OCI-LY1 (cell line): Measurements from ENCODE around the gene GRB10.

Experiments
- H2AFZ ChIP-seq: fragments of 200-600 bp; sonication (generic), shearing (Covaris generic); 2 replicates; pipeline ENCODE4 v1.6.0; 2014; ENCODE audit warnings: antibody characterized with exemption, mild to moderate bottlenecking, low read length
- H3F3A ChIP-seq: fragments of 200-600 bp; sonication (generic), shearing (Covaris generic); 2 replicates; pipeline ENCODE4 v1.6.0; 2014; ENCODE audit warnings: mild to moderate bottlenecking, antibody characterized with exemption, low read length, moderate library complexity; ENCODE audit not compliant: insufficient read depth
- H3K27ac ChIP-seq: fragments of 200-600 bp; sonication (generic); 2 replicates; pipeline ENCODE4 v1.5.1; 2014; ENCODE audit warnings: low read length, mixed run types, mild to moderate bottlenecking, low read depth; ENCODE audit not compliant: poor library complexity, severe bottlenecking
- H3K27me3 ChIP-seq: fragments of 200-600 bp; sonication (generic); 2 replicates; pipeline ENCODE4 v1.6.0; 2014; ENCODE audit warnings: antibody characterized with exemption, mild to moderate bottlenecking, low read length, moderate library complexity; ENCODE audit not compliant: insufficient read depth
- H3K36me3 ChIP-seq: fragments of 200-600 bp; sonication (generic); 2 replicates; pipeline ENCODE4 v1.6.1; 2014; ENCODE audit warnings: mild to moderate bottlenecking, antibody characterized with exemption, low read length, moderate library complexity, mixed read lengths; ENCODE audit not compliant: insufficient read depth
- H3K4me1 ChIP-seq: fragments of 200-600 bp; sonication (generic); 2 replicates; pipeline ENCODE4 v1.5.1; 2014; ENCODE audit warnings: mild to moderate bottlenecking, low read length, moderate library complexity; ENCODE audit not compliant: insufficient read depth, severe bottlenecking
- H3K4me2 ChIP-seq: fragments of 200-600 bp; sonication (generic), shearing (Covaris generic); 2 replicates; pipeline ENCODE4 v1.6.1; 2014; ENCODE audit warnings: low read length
- H3K4me3 ChIP-seq: fragments of 200-600 bp; sonication (generic); 2 replicates; pipeline ENCODE4 v1.5.1; 2014; ENCODE audit warnings: low read length, low read depth, mild to moderate bottlenecking, mixed read lengths; ENCODE audit not compliant: poor library complexity, severe bottlenecking
- H3K79me2 ChIP-seq: fragments of 200-600 bp; shearing (Covaris generic); 2 replicates; pipeline ENCODE4 v1.6.1; 2016; ENCODE audit warnings: mixed run types, low read length, mixed read lengths; ENCODE audit not compliant: insufficient read depth
- H3K9ac ChIP-seq: fragments of 200-600 bp; sonication (generic), shearing (Covaris generic); 2 replicates; pipeline ENCODE4 v1.6.1; 2014; ENCODE audit warnings: mild to moderate bottlenecking, low read length, mixed read lengths
- H3K9me2 ChIP-seq: fragments of 200-600 bp; sonication (generic), shearing (Covaris generic); 2 replicates; pipeline ENCODE4 v1.6.1; 2014; ENCODE audit warnings: low read depth, mild to moderate bottlenecking, low read length, mixed read lengths
- H3K9me3 ChIP-seq: fragments of 200-600 bp; shearing (Covaris generic); 2 replicates; pipeline ENCODE4 v1.6.1; 2014; ENCODE audit warnings: low read length, mixed read lengths
- H4K20me1 ChIP-seq: fragments of 200-600 bp; sonication (generic), shearing (Covaris generic); 2 replicates; pipeline ENCODE4 v1.6.0; 2016; ENCODE audit warnings: mild to moderate bottlenecking, low read length; ENCODE audit not compliant: insufficient read depth
- EZH2 ChIP-seq: fragments of 200-600 bp; sonication (generic), shearing (Covaris generic); IDR thresholded peaks from 2 replicates; pipeline ENCODE4 v1.8.0; 2017; ENCODE audit warnings: borderline replicate concordance, mixed run types, mild to moderate bottlenecking, antibody characterized with exemption, low read length, moderate library complexity, mixed read lengths
- TF ChIP-seq, protein P1 (sequence below): fragments of 200-600 bp; sonication (generic), shearing (Covaris generic); IDR thresholded peaks from 2 replicates; pipeline ENCODE4 v1.5.1; 2017; ENCODE audit warnings: mild to moderate bottlenecking, antibody characterized with exemption, low read length, moderate library complexity, mixed read lengths

GRB10 gene

DNA sequence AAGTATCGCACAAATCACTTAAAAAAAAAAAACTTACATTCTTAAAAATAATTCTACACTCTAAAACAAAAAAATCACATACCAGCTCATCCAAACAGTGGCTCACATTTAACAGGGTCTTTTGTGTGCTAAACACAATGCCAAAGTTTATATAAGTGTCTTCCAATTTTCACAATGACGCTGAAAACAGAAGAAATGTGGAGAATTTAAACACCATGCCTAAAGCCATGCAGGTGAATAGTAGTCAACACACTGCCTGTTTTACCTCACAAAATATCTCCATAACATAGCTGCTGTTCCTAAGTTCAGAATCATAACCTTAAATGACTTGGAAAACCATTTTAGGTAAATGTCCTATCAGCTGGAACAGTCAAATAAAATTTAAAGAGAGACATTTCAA is 55.0 kb downstream of the GRB10 start:
- TF ChIP-seq, protein P1, sequence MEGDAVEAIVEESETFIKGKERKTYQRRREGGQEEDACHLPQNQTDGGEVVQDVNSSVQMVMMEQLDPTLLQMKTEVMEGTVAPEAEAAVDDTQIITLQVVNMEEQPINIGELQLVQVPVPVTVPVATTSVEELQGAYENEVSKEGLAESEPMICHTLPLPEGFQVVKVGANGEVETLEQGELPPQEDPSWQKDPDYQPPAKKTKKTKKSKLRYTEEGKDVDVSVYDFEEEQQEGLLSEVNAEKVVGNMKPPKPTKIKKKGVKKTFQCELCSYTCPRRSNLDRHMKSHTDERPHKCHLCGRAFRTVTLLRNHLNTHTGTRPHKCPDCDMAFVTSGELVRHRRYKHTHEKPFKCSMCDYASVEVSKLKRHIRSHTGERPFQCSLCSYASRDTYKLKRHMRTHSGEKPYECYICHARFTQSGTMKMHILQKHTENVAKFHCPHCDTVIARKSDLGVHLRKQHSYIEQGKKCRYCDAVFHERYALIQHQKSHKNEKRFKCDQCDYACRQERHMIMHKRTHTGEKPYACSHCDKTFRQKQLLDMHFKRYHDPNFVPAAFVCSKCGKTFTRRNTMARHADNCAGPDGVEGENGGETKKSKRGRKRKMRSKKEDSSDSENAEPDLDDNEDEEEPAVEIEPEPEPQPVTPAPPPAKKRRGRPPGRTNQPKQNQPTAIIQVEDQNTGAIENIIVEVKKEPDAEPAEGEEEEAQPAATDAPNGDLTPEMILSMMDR, result no peak
- TF ChIP-seq EZH2, result no peak
- Histone ChIP-seq H2AFZ (no peak overlapping the region), H3K27me3 (no peaks in the 10 kb centered on the region; the same call in 1 of the 2 replicates), H3K9me3 (no peaks in the 10 kb centered on the region), H3K27ac (no peak overlapping the region), H3K4me2 (no peak overlapping the region), H3K4me1 (no peaks in the 10 kb centered on the region), H3K36me3 (no peaks in the 10 kb centered on the region), H4K20me1 (no peaks in the 10 kb centered on the region), H3K9ac (no peak overlapping the region), H3K4me3 (no peak overlapping the region), H3F3A (no peaks in the 10 kb centered on the region), H3K9me2 (no peaks in the 10 kb centered on the region), H3K79me2 (no peaks in the 10 kb centered on the region)

- no peaks in the 10 kb centered on the region for H3K79me2 ChIP-seq
Observed at GRCh38 chr7:50727072-50727471, 55.6 kb downstream of the GRB10 start.

GRCh38 chr7:50725774-50726173 is 56.9 kb downstream of the GRB10 start:
- H3K79me2 ChIP-seq, result no peaks in the 10 kb centered on the region
- no peaks in the 10 kb centered on the region for H3K9me3 ChIP-seq
- H3K9me2 ChIP-seq, result no peaks in the 10 kb centered on the region
- H3K4me1 ChIP-seq, result no peaks in the 10 kb centered on the region
- no peaks in the 10 kb centered on the region for H4K20me1 ChIP-seq
- no peak for TF ChIP-seq EZH2
- TF ChIP-seq, protein P1, result no peak
- no peak overlapping the region for H3K9ac ChIP-seq
- no peak overlapping the region for H3K4me3 ChIP-seq
- no peaks in the 10 kb centered on the region for H3K36me3 ChIP-seq
- no peak overlapping the region for H2AFZ ChIP-seq
- no peaks in the 10 kb centered on the region; the same call in 1 of the 2 replicates for H3K27me3 ChIP-seq
- H3K27ac ChIP-seq, result no peak overlapping the region
- H3F3A ChIP-seq, result no peaks in the 10 kb centered on the region
- H3K4me2 ChIP-seq, result no peak overlapping the region

More at GRCh38 chr7:50727072-50727471, 55.6 kb downstream of the GRB10 start:
- H3K4me1 ChIP-seq, result no peaks in the 10 kb centered on the region
- H3K9me3 ChIP-seq, result no peaks in the 10 kb centered on the region
- no peaks in the 10 kb centered on the region; the same call in 1 of the 2 replicates for H3K27me3 ChIP-seq
- H3F3A ChIP-seq, result no peaks in the 10 kb centered on the region
- no peak overlapping the region for H2AFZ ChIP-seq
- no peak overlapping the region for H3K27ac ChIP-seq
- H4K20me1 ChIP-seq, result no peaks in the 10 kb centered on the region
- H3K9ac ChIP-seq, result no peak overlapping the region
- TF ChIP-seq, protein P1, result no peak
- no peak for TF ChIP-seq EZH2
- no peaks in the 10 kb centered on the region for H3K9me2 ChIP-seq
- H3K36me3 ChIP-seq, result no peaks in the 10 kb centered on the region
- no peak overlapping the region for H3K4me2 ChIP-seq
- H3K4me3 ChIP-seq, result no peak overlapping the region
